SK-N-SH treated with all-trans-retinoic acid at 6 μM for 48 hours (cell line): ENCODE data around the gene RERE.

Experiments used
- ATAC-seq: fragments of 200-7000 bp; cut with Tn5 transposase; 3 replicates; pipeline ENCODE4 v1.9.1; 2020; ENCODE audit warnings: mild to moderate bottlenecking, moderate library complexity
- ARNTL ChIP-seq: fragments of 450-650 bp; formaldehyde crosslinking; IDR thresholded peaks from 2 replicates; pipeline ENCODE4 v1.5.0; 2020; ENCODE audit warnings: low read depth, mild to moderate bottlenecking, moderate library complexity, borderline replicate concordance
- CSDC2 ChIP-seq: fragments of 250-450 bp; sonication (Bioruptor Pico); IDR thresholded peaks from 2 replicates; pipeline ENCODE4 v1.5.0; 2020; ENCODE audit warnings: mild to moderate bottlenecking, moderate library complexity
- ESRRG ChIP-seq: fragments of 250-450 bp; sonication (Bioruptor Pico); IDR thresholded peaks from 2 replicates; pipeline ENCODE4 v1.6.1; 2021; ENCODE audit warnings: mild to moderate bottlenecking
- GLIS3 ChIP-seq: fragments of 250-450 bp; sonication (Bioruptor Pico); IDR thresholded peaks from 2 replicates; pipeline ENCODE4 v1.5.0; 2020; ENCODE audit warnings: mild to moderate bottlenecking, moderate library complexity
- ISL1 ChIP-seq: fragments of 250-450 bp; sonication (Bioruptor Pico); IDR thresholded peaks from 2 replicates; pipeline ENCODE4 v2.1.2; 2022; ENCODE audit warnings: mild to moderate bottlenecking, moderate library complexity
- OSR1 ChIP-seq: fragments of 250-450 bp; sonication (Bioruptor Pico); IDR thresholded peaks from 2 replicates; pipeline ENCODE4 v1.8.0; 2022; ENCODE audit warnings: moderate library complexity, mild to moderate bottlenecking, inconsistent platforms
- PPARA ChIP-seq: fragments of 250-450 bp; sonication (Bioruptor Pico); IDR thresholded peaks from 2 replicates; pipeline ENCODE4 v1.5.0; 2020; ENCODE audit warnings: mild to moderate bottlenecking, borderline replicate concordance
- RARB ChIP-seq: fragments of 250-450 bp; sonication (Bioruptor Pico); IDR thresholded peaks from 2 replicates; pipeline ENCODE4 v1.8.0; 2021; ENCODE audit warnings: mild to moderate bottlenecking, moderate library complexity
- SNAI2 ChIP-seq: fragments of 250-450 bp; sonication (Bioruptor Pico); IDR thresholded peaks from 2 replicates; pipeline ENCODE4 v1.5.0; 2020; ENCODE audit warnings: mild to moderate bottlenecking, moderate library complexity
- TCF4 ChIP-seq: fragments of 250-450 bp; sonication (Bioruptor Pico); IDR thresholded peaks from 2 replicates; pipeline ENCODE4 v1.8.0; 2021; ENCODE audit warnings: mild to moderate bottlenecking, moderate library complexity, borderline replicate concordance
- ZC3H10 ChIP-seq: fragments of 250-450 bp; sonication (Bioruptor Pico); IDR thresholded peaks from 2 replicates; pipeline ENCODE4 v1.5.1; 2021; ENCODE audit warnings: mild to moderate bottlenecking, moderate library complexity
- ZFP3 ChIP-seq: fragments of 250-450 bp; sonication (Bioruptor Pico); IDR thresholded peaks from 2 replicates; pipeline ENCODE4 v1.5.0; 2020; ENCODE audit warnings: mild to moderate bottlenecking, moderate library complexity
- ZNF565 ChIP-seq: fragments of 450-650 bp; formaldehyde crosslinking; conservative IDR thresholded peaks from 2 replicates; pipeline ENCODE4 v1.5.0; 2020; ENCODE audit warnings: low read depth, mild to moderate bottlenecking, moderate library complexity
- ZNF70 ChIP-seq: fragments of 450-650 bp; formaldehyde crosslinking; IDR thresholded peaks from 2 replicates; pipeline ENCODE4 v1.5.0; 2020; ENCODE audit warnings: mild to moderate bottlenecking, moderate library complexity
- ZNF8 ChIP-seq: fragments of 450-650 bp; formaldehyde crosslinking; IDR thresholded peaks from 2 replicates; pipeline ENCODE4 v1.5.0; 2020; ENCODE audit warnings: mild to moderate bottlenecking, moderate library complexity
- TF ChIP-seq, protein P1 (sequence below): fragments of 250-450 bp; sonication (Bioruptor Pico); IDR thresholded peaks from 2 replicates; pipeline ENCODE4 v1.5.1; 2020; ENCODE audit warnings: low read depth, mild to moderate bottlenecking, moderate library complexity
- TF ChIP-seq, protein P2 (sequence below): fragments of 250-450 bp; sonication (Bioruptor Pico); IDR thresholded peaks from 2 replicates; pipeline ENCODE4 v1.5.1; 2021; ENCODE audit warnings: mild to moderate bottlenecking, moderate library complexity
- TF ChIP-seq, protein P3 (sequence below): fragments of 250-450 bp; sonication (Bioruptor Pico); IDR thresholded peaks from 2 replicates; pipeline ENCODE4 v1.8.0; 2021; ENCODE audit warnings: low read depth, mild to moderate bottlenecking, moderate library complexity, borderline replicate concordance
- TF ChIP-seq, protein P4 (sequence below): fragments of 250-450 bp; sonication (Bioruptor Pico); IDR thresholded peaks from 2 replicates; pipeline ENCODE4 v1.8.0; 2020; ENCODE audit warnings: mild to moderate bottlenecking, moderate library complexity, borderline replicate concordance
- TF ChIP-seq, protein P5 (sequence below): fragments of 250-450 bp; sonication (Bioruptor Pico); IDR thresholded peaks from 2 replicates; pipeline ENCODE4 v1.5.0; 2020; ENCODE audit warnings: mild to moderate bottlenecking, moderate library complexity

Gene RERE

DNA sequence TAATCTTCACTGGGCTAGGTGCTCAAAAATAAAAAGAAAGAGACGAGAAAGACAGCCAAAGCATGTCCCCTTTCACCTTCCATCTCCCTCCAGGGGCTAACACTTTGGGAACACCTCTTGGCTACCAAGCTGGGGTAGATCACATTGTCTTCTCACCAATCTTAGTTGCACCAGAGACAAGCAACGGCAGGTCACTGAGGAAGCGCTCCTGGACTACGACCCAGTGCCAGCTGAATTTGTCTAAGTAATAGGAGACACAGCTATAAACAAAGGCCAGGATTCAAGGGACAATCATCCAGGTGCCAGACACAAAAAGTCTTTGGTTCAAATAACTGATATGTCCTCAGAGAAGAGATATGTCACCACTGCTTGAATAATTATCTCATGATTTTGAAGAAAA is 399.1 kb downstream of the RERE start:
- no peak for TF ChIP-seq RARB (CRISPR knock-in tag)
- no peak for TF ChIP-seq ZNF8 (CRISPR knock-in tag)
- TF ChIP-seq TCF4 (CRISPR knock-in tag): no peak
- no peak for TF ChIP-seq OSR1 (CRISPR knock-in tag)
- no peak for TF ChIP-seq ARNTL
- TF ChIP-seq ZNF565 (CRISPR knock-in tag): no peak
- TF ChIP-seq, protein P1, sequence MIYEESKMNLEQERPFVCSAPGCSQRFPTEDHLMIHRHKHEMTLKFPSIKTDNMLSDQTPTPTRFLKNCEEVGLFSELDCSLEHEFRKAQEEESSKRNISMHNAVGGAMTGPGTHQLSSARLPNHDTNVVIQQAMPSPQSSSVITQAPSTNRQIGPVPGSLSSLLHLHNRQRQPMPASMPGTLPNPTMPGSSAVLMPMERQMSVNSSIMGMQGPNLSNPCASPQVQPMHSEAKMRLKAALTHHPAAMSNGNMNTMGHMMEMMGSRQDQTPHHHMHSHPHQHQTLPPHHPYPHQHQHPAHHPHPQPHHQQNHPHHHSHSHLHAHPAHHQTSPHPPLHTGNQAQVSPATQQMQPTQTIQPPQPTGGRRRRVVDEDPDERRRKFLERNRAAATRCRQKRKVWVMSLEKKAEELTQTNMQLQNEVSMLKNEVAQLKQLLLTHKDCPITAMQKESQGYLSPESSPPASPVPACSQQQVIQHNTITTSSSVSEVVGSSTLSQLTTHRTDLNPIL (CRISPR knock-in tag): no peak
- TF ChIP-seq ESRRG: no peak
- TF ChIP-seq SNAI2: no peak
- TF ChIP-seq, protein P2, sequence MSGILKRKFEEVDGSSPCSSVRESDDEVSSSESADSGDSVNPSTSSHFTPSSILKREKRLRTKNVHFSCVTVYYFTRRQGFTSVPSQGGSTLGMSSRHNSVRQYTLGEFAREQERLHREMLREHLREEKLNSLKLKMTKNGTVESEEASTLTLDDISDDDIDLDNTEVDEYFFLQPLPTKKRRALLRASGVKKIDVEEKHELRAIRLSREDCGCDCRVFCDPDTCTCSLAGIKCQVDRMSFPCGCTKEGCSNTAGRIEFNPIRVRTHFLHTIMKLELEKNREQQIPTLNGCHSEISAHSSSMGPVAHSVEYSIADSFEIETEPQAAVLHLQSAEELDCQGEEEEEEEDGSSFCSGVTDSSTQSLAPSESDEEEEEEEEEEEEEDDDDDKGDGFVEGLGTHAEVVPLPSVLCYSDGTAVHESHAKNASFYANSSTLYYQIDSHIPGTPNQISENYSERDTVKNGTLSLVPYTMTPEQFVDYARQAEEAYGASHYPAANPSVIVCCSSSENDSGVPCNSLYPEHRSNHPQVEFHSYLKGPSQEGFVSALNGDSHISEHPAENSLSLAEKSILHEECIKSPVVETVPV (CRISPR knock-in tag): no peak
- no peak for TF ChIP-seq ISL1 (CRISPR knock-in tag)
- TF ChIP-seq ZC3H10 (CRISPR knock-in tag): no peak
- TF ChIP-seq, protein P3, sequence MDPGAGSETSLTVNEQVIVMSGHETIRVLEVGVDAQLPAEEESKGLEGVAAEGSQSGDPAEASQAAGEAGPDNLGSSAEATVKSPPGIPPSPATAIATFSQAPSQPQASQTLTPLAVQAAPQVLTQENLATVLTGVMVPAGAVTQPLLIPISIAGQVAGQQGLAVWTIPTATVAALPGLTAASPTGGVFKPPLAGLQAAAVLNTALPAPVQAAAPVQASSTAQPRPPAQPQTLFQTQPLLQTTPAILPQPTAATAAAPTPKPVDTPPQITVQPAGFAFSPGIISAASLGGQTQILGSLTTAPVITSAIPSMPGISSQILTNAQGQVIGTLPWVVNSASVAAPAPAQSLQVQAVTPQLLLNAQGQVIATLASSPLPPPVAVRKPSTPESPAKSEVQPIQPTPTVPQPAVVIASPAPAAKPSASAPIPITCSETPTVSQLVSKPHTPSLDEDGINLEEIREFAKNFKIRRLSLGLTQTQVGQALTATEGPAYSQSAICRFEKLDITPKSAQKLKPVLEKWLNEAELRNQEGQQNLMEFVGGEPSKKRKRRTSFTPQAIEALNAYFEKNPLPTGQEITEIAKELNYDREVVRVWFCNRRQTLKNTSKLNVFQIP: no peak
- TF ChIP-seq ZFP3: no peak
- TF ChIP-seq, protein P4, sequence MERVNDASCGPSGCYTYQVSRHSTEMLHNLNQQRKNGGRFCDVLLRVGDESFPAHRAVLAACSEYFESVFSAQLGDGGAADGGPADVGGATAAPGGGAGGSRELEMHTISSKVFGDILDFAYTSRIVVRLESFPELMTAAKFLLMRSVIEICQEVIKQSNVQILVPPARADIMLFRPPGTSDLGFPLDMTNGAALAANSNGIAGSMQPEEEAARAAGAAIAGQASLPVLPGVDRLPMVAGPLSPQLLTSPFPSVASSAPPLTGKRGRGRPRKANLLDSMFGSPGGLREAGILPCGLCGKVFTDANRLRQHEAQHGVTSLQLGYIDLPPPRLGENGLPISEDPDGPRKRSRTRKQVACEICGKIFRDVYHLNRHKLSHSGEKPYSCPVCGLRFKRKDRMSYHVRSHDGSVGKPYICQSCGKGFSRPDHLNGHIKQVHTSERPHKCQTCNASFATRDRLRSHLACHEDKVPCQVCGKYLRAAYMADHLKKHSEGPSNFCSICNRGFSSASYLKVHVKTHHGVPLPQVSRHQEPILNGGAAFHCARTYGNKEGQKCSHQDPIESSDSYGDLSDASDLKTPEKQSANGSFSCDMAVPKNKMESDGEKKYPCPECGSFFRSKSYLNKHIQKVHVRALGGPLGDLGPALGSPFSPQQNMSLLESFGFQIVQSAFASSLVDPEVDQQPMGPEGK: no peak
- TF ChIP-seq ZNF70 (CRISPR knock-in tag): no peak
- TF ChIP-seq GLIS3: no peak
- no peak for TF ChIP-seq PPARA (CRISPR knock-in tag)
- TF ChIP-seq, protein P5, sequence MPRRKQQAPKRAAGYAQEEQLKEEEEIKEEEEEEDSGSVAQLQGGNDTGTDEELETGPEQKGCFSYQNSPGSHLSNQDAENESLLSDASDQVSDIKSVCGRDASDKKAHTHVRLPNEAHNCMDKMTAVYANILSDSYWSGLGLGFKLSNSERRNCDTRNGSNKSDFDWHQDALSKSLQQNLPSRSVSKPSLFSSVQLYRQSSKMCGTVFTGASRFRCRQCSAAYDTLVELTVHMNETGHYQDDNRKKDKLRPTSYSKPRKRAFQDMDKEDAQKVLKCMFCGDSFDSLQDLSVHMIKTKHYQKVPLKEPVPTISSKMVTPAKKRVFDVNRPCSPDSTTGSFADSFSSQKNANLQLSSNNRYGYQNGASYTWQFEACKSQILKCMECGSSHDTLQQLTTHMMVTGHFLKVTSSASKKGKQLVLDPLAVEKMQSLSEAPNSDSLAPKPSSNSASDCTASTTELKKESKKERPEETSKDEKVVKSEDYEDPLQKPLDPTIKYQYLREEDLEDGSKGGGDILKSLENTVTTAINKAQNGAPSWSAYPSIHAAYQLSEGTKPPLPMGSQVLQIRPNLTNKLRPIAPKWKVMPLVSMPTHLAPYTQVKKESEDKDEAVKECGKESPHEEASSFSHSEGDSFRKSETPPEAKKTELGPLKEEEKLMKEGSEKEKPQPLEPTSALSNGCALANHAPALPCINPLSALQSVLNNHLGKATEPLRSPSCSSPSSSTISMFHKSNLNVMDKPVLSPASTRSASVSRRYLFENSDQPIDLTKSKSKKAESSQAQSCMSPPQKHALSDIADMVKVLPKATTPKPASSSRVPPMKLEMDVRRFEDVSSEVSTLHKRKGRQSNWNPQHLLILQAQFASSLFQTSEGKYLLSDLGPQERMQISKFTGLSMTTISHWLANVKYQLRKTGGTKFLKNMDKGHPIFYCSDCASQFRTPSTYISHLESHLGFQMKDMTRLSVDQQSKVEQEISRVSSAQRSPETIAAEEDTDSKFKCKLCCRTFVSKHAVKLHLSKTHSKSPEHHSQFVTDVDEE (CRISPR knock-in tag): no peak
- ATAC-seq: no peak

DNA sequence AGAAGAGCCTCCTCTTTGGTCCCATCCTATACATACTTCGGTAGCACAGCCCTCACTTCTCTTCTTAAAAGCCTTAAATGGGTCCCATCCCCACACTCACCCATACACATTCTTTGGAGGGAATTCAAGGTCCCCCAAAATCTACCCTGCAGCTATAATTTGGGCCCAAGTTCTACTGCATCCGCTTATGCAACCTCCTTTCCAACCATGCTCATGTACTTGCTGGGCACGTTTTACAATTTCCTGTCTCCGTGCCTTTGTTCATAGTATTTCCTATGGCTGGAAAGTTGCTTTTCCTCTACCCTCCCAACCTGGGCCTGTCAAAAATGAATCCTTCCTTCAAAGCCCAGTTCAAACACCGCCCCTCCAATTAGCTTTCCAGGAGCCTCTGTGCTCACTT is 399.8 kb downstream of the RERE start:
- ATAC-seq: no peak
- TF ChIP-seq SNAI2: no peak
- TF ChIP-seq ZNF565 (CRISPR knock-in tag): no peak
- no peak for TF ChIP-seq ZFP3
- no peak for TF ChIP-seq ZNF70 (CRISPR knock-in tag)
- TF ChIP-seq, protein P3: no peak
- no peak for TF ChIP-seq ESRRG
- TF ChIP-seq, protein P4: no peak
- no peak for TF ChIP-seq CSDC2
- TF ChIP-seq, protein P1 (CRISPR knock-in tag): no peak
